Occipital lobe (tissue), 2 donors: ENCODE data around the gene SLC27A6. TPM values are rescaled to one million over a fixed set of nuclear protein-coding genes. Genes with fewer than 3 reads are reported as not detected.

ENCODE experiments used
- DNase-seq: peaks from one replicate; lab custom pipeline; 2025; lab: John Stamatoyannopoulos, UW
- total RNA-seq: library from RNA; depleted of rRNA; stranded (reverse); fragments of >200 nt; gene quantifications from one replicate; pipeline ENCODE4 v1.2.3, GENCODE V29; 2014

SLC27A6 gene
- total RNA-seq, 1 donor from 2014 or later = 0.62 TPM

GRCh38 chr5:129063483-129064113 is 98.3 kb downstream of the SLC27A6 start:
- no peak for DNase-seq

- DNase-seq = no peak
These were observed 100.4 kb downstream of the SLC27A6 start for GRCh38 chr5:129065721-129066120.

DNA sequence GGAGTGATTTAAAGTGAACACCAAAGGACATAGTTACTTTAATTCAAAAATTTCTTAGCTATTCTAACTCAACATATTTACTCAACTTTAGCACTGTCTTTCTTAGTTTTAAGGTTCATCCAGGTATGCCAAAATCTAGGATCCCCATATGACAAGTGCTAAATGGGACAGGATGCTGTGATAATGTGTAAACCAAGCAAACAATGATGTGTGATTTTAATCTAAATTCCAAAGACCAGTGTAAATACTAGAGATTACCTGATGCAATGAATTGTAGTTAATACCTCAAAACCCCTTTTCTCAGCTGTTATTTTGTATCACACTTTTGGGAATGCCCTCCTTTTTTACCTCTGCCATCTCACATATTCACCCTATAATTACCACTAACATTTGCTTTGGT is 102.5 kb downstream of the SLC27A6 start:
- no peak for DNase-seq

GRCh38 chr5:129069292-129069691 is 104.0 kb downstream of the SLC27A6 start:
- no peak for DNase-seq

DNA sequence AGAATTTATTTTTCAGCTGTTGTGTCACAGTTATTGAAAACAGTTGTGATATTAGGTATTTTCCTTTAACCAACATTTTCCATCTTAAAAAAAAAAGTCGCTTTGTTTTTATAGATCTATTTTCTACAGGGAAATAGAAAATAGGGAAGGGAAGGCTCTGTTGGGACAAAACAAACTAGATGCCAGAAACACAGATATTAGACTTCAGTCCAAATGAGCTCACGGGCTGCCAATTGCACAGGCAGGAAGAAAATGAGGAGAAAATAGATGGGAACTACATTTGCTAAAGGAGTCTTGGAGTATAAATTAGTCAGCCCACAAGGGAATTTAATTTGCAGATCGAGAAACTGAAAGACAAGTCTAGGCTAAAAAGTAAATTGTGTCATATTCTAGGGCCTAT is 107.8 kb downstream of the SLC27A6 start:
- DNase-seq = no peak

DNA sequence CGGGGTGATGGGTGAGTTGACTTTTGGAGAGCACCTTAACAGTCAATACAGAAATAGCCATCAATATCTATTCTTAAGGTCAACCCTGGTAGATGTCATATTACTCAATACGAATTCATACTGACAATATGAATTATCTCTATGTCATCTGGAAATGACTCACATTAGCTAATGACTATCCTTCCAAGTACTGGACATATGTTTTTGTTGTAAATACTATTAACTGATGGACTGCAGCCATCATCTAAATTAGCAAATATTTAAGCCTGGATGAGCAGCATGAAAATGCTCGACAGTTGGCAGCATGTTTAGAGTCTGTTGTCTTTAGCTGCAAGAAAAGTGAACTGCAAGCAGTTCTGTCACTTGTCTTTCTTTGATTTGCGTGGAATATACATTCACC is 109.6 kb downstream of the SLC27A6 start:
- no peak for DNase-seq

DNA sequence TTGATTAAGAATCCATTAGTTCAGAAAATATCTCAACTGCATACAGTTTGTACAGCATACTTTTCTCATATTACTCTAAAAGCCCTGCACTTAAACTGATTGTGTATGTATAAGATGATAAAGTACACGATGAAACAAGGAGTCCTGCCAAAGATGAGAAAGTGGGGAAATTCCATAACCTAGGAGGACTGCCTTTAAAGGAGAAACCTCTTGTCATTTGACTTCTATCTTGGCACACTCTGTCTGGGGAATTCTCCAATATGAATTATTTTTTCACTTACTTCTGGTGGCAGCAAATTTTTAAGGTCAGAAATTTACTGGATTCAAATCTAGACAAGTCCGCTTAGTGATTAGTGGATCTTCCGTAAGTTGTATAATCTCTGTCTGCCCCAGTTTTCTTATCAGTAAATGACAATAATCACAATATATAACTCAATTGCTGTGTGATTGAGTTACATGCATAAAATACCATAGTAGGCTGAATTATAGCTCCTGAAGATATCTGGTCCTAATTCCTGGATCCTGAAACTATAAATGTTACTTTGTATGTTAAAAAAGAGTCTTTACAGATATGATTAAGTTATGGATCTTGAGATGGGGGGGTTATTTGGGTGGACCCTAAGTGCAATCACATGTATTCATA is 112.3 kb downstream of the SLC27A6 start:
- DNase-seq = no peak

GRCh38 chr5:129078247-129078646 is 113.0 kb downstream of the SLC27A6 start:
- DNase-seq = no peak

GRCh38 chr5:129078660-129079059 is 113.4 kb downstream of the SLC27A6 start:
- no peak for DNase-seq

- DNase-seq = no peak
These were observed 114.2 kb downstream of the SLC27A6 start for GRCh38 chr5:129079496-129079895.

- no peak for DNase-seq
These were observed 115.5 kb downstream of the SLC27A6 start for GRCh38 chr5:129080766-129081165.

- no peak for DNase-seq
These were observed 117.2 kb downstream of the SLC27A6 start for GRCh38 chr5:129082225-129083136.

Other genes with a start within 250 kb of the SLC27A6 start
- gene ISOC1, start 129.3 kb downstream of the SLC27A6 start, total RNA-seq = 19.0 TPM